HepG2 (cell line): ENCODE measurements around the gene ATP5F1C.

Source experiments
- CBFB ChIP-seq: sonication (generic); formaldehyde crosslinking; IDR thresholded peaks from 2 replicates; pipeline ENCODE4 v1.4.0; 2020; ENCODE audit warnings: missing genetic modification reagents
- ZBTB1 ChIP-seq: sonication (generic); formaldehyde crosslinking; IDR thresholded peaks from 2 replicates; pipeline ENCODE4 v1.4.0; 2020; ENCODE audit warnings: missing genetic modification reagents, borderline replicate concordance

GRCh38 chr10:7776777-7777176 lies 11.2 kb upstream of the ATP5F1C start:
- TF ChIP-seq ZBTB1 (CRISPR knock-in tag) (no peak), CBFB (no peak)
